ENCODE measurements around the gene SOCS3. TPM values are rescaled to one million over a fixed set of nuclear protein-coding genes. Genes with fewer than 3 reads are reported as not detected.
A peak's percentile ranks its signal among the peaks of the same experiment; 100 is the strongest.

The SOCS3 gene
- total and polyA plus RNA-seq, 5 donors: 6.6 to 52.6 (median 12.0) TPM

DNA sequence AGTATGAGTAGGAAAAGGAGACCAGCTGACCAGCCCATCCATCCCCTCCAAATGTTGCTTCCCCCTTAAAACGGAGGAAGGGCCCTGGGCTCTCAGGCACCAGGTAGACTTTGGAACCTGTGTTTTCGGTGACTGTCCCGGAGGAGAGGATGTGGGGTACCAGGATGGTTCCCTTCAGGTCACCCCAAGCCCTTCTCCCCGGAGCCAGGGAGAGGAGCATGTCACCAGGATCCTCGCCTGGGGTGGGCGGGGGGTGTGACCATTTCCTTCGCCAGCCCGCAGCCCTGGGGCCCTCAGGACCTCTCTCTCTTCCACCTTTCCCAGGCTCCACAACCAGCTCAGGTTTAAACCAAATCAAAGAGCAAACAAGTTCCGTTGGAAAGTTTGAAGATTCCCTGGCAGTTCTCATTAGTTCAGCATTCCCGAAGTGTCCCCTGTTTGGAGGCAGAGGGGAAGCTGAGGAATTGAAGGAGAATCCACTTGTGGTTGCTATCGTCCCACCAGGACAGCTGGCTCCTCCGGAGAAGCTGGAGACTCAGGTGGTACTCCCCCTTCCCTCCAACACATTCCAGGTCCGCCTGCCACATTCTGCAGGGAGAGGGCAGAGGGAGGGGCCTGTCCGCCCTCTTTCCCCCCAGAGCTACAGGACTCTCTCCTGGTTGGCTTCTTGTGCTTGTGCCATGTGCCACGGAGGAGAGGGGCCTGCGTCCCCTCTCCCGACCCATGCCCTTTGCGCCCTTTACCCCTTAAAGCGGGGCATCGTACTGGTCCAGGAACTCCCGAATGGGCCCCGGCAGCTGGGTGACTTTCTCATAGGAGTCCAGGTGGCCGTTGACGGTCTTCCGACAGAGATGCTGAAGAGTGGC, 2.0 kb downstream of the SOCS3 start:
- intact Hi-C loops (cut with DNase I): loop anchor here in 1 of 4 donors (5.0 kb wide), 1 partner anchor 66 kb away; no protein-coding TSS in a partner anchor
- Histone ChIP-seq H3K4me1 (ENCODE audit: control insufficient read depth, insufficient read depth, low read length) (peaks cover 14% of the 10 kb centered on the region), H3K27ac (ENCODE audit: low read length) (peak overlapping the region; percentile 9), H3K4me3 (ENCODE audit: low read length) (peak overlapping the region; percentile 64), H3K27me3 (ENCODE audit: control insufficient read depth, insufficient read depth) (no peaks in the 10 kb centered on the region), H3K9me3 (ENCODE audit: control insufficient read depth, low read length) (no peaks in the 10 kb centered on the region)
- DNase-seq: peak in 2 of 3 donors; percentile 62 to 66
- no peak for ATAC-seq
- 81% methylated on average over 25 of the region's 25 CpGs for WGBS

DNA sequence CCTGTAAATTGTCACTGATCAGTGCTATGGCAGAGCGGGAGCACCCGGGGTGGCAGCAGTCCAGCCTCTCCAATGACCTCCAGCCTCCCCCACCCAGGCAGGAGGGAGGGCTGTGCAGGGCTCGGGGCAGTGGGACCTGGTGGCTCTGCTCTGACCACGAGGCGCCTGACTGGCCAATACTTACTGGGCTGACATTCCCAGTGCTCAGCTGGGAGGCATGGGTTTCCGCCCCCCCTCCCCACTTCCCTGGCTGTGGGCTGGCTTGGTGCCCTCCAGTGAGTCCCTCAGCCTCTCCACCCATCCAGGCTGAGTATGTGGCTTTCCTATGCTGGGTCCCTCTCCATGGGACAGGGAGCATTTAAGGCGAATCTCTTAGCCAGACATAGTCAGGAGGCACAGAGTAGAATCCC, 2.7 kb downstream of the SOCS3 start:
- DNase-seq (peak; percentile 76 to 83 (median 80)), ATAC-seq (peak; percentile 1 to 13)
- WGBS: 43% methylated on average over 7 of the region's 7 CpGs
- H3K27ac ChIP-seq (ENCODE audit: low read length): peak overlapping the region; percentile 9
- no peaks in the 10 kb centered on the region for H3K9me3 ChIP-seq (ENCODE audit: control insufficient read depth, low read length)
- intact Hi-C loops (cut with DNase I): loop anchor here in 1 of 4 donors (5.0 kb wide), 1 partner anchor 65 kb away; no protein-coding TSS in a partner anchor
- H3K27me3 ChIP-seq (ENCODE audit: control insufficient read depth, insufficient read depth): no peaks in the 10 kb centered on the region
- peaks cover 17% of the 10 kb centered on the region for H3K4me1 ChIP-seq (ENCODE audit: control insufficient read depth, insufficient read depth, low read length)
- H3K4me3 ChIP-seq (ENCODE audit: low read length): peak overlapping the region; percentile 64

DNA sequence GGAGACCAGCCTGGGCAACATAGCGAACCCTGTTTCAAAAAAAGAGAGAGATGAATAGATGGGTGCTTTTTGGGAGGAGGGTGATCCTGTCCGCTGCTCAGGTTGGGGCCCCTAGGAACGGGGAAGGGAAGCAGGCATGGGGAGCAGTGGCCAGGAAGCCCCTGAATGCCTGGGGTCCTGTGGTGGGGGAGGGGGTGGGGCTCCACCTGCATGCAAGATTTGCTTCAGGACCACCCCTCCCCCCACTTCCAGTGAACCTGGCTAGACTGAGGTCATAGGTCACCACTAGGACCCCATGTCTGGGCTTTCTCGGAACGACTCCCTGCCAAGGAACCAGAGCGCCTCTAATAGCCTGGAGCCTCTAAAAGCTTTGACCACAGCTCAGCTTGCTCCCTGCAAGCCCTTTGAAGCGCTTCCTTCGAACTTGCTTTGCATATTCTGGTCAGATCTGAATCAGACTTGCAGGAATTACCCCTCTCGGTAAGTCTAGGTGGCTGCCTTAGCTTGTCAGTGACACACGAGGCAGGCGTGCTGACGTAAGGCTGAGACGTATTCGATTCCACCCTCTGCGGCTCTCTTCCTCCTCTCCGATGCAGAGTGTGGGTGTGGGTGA, 3.7 kb downstream of the SOCS3 start:
- Histone ChIP-seq H3K27ac (ENCODE audit: low read length) (no peak overlapping the region), H3K9me3 (ENCODE audit: control insufficient read depth, low read length) (no peaks in the 10 kb centered on the region), H3K27me3 (ENCODE audit: control insufficient read depth, insufficient read depth) (no peaks in the 10 kb centered on the region), H3K4me1 (ENCODE audit: control insufficient read depth, insufficient read depth, low read length) (peaks cover 25% of the 10 kb centered on the region), H3K4me3 (ENCODE audit: low read length) (no peak overlapping the region)
- DNase-seq: peak; percentile 37 to 68 (median 62)
- no peak for ATAC-seq
- 64% methylated on average over 16 of the region's 16 CpGs for WGBS
- intact Hi-C loops (cut with DNase I): loop anchor here in 1 of 4 donors (5.0 kb wide), 1 partner anchor 64 kb away; no protein-coding TSS in a partner anchor

- Histone ChIP-seq H3K27ac (ENCODE audit: low read length) (no peak overlapping the region), H3K4me1 (ENCODE audit: control insufficient read depth, insufficient read depth, low read length) (peaks cover 25% of the 10 kb centered on the region), H3K9me3 (ENCODE audit: control insufficient read depth, low read length) (no peaks in the 10 kb centered on the region), H3K27me3 (ENCODE audit: control insufficient read depth, insufficient read depth) (no peaks in the 10 kb centered on the region), H3K4me3 (ENCODE audit: low read length) (no peak overlapping the region)
- WGBS: 66% methylated on average over 3 of the region's 3 CpGs
- no peak for DNase-seq
- intact Hi-C loops (cut with DNase I): loop anchor here in 1 of 4 donors (5.0 kb wide), 1 partner anchor 63 kb away; no protein-coding TSS in a partner anchor
- no peak for ATAC-seq
Measured at GRCh38 chr17:78355701-78356100, 4.2 kb downstream of the SOCS3 start.

GRCh38 chr17:78355045-78355641, 4.7 kb downstream of the SOCS3 start:
- DNase-seq (peak in 1 of 3 donors; percentile 38), ATAC-seq (no peak)
- H3K4me3 ChIP-seq (ENCODE audit: low read length): no peak overlapping the region
- H3K4me1 ChIP-seq (ENCODE audit: control insufficient read depth, insufficient read depth, low read length): peaks cover 25% of the 10 kb centered on the region
- WGBS: 74% methylated on average over 9 of the region's 9 CpGs
- no peaks in the 10 kb centered on the region for H3K27me3 ChIP-seq (ENCODE audit: control insufficient read depth, insufficient read depth)
- H3K27ac ChIP-seq (ENCODE audit: low read length): no peak overlapping the region
- no peaks in the 10 kb centered on the region for H3K9me3 ChIP-seq (ENCODE audit: control insufficient read depth, low read length)
- intact Hi-C loops (cut with DNase I): loop anchor here in 1 of 4 donors (5.0 kb wide), 1 partner anchor 63 kb away; no protein-coding TSS in a partner anchor

GRCh38 chr17:78353834-78354233, 6.0 kb downstream of the SOCS3 start:
- DNase-seq: peak in 2 of 3 donors; percentile 31 to 57
- no peak overlapping the region for H3K4me3 ChIP-seq (ENCODE audit: low read length)
- no peaks in the 10 kb centered on the region for H3K27me3 ChIP-seq (ENCODE audit: control insufficient read depth, insufficient read depth)
- 87% methylated on average over 8 of the region's 8 CpGs for WGBS
- H3K4me1 ChIP-seq (ENCODE audit: control insufficient read depth, insufficient read depth, low read length): peaks cover 25% of the 10 kb centered on the region
- no peaks in the 10 kb centered on the region for H3K9me3 ChIP-seq (ENCODE audit: control insufficient read depth, low read length)
- ATAC-seq: no peak
- H3K27ac ChIP-seq (ENCODE audit: low read length): peak overlapping the region; percentile 82
- intact Hi-C loops (cut with DNase I): no loop called here

- Histone ChIP-seq H3K4me3 (ENCODE audit: low read length) (no peak overlapping the region), H3K27me3 (ENCODE audit: control insufficient read depth, insufficient read depth) (no peaks in the 10 kb centered on the region), H3K27ac (ENCODE audit: low read length) (peak overlapping the region; percentile 96), H3K9me3 (ENCODE audit: control insufficient read depth, low read length) (no peaks in the 10 kb centered on the region), H3K4me1 (ENCODE audit: control insufficient read depth, insufficient read depth, low read length) (peaks cover 19% of the 10 kb centered on the region)
- peak; percentile 98 to 99 (median 99) for DNase-seq
- intact Hi-C loops (cut with DNase I): no loop called here
- WGBS: 21% methylated on average over 16 of the region's 16 CpGs
- peak; percentile 78 to 86 for ATAC-seq
Measured at GRCh38 chr17:78351449-78352006, 8.3 kb downstream of the SOCS3 start.

GRCh38 chr17:78349891-78350642, 9.8 kb downstream of the SOCS3 start:
- peaks cover 19% of the 10 kb centered on the region for H3K4me1 ChIP-seq (ENCODE audit: control insufficient read depth, insufficient read depth, low read length)
- no peaks in the 10 kb centered on the region for H3K9me3 ChIP-seq (ENCODE audit: control insufficient read depth, low read length)
- 72% methylated on average over 4 of the region's 4 CpGs for WGBS
- no peaks in the 10 kb centered on the region for H3K27me3 ChIP-seq (ENCODE audit: control insufficient read depth, insufficient read depth)
- ATAC-seq (no peak), DNase-seq (peak in 2 of 3 donors; percentile 40 to 47)
- no peak overlapping the region for H3K4me3 ChIP-seq (ENCODE audit: low read length)
- intact Hi-C loops (cut with DNase I): no loop called here
- no peak overlapping the region for H3K27ac ChIP-seq (ENCODE audit: low read length)

DNA sequence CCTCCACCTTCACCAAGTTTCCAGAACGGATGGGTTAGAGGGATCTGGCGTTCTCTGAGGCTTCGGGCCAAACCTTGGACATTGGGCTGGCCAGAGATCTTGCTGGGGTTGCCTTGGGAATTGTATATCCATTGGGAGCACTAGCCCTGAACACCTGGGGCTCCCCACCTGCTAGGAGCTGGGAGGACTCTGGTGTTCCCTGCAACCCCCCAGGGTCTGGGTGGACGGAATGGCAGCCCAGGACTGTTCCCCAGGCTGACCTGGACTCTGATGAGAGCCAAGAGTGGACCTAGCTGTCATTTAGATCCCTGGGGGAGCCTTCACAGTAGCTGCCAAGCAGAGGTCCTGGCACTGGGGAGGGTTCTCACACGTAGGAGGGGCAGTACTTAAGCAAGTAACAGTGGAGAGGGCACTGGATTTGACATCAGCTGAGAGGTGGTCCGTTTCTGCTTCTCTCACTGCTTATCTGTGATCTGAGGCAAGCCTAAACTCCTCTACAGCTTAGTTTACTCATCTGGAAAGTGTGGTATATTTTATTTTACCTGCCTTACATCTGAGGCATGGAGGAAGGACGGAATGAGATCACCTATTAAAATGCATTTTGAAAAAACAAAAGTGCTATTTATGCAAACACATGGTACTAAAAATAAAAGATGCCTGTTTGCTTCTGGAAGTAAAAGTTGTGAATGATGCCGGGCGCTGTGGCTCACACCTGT, 11.7 kb downstream of the SOCS3 start:
- intact Hi-C loops (cut with DNase I): no loop called here
- WGBS: 68% methylated on average over 9 of the region's 9 CpGs
- no peak overlapping the region for H3K27ac ChIP-seq (ENCODE audit: low read length)

More for the DNA sequence above, 11.7 kb downstream of the SOCS3 start:
- H3K9me3 ChIP-seq (ENCODE audit: control insufficient read depth, low read length): no peaks in the 10 kb centered on the region
- ATAC-seq: no peak
- H3K27me3 ChIP-seq (ENCODE audit: control insufficient read depth, insufficient read depth): no peaks in the 10 kb centered on the region
- H3K4me1 ChIP-seq (ENCODE audit: control insufficient read depth, insufficient read depth, low read length): peaks cover 25% of the 10 kb centered on the region
- H3K4me3 ChIP-seq (ENCODE audit: low read length): no peak overlapping the region
- DNase-seq: peak in 1 of 3 donors; percentile 62

All from right cardiac atrium (tissue), 5 donors.